Hepatic stellate cell (primary cell): ENCODE measurements around the gene SFRP2.

ENCODE experiments used
- DNase-seq: peaks from one replicate; pipeline ENCODE4 v3.0.0; 2011; ENCODE audit warnings: low spot score

Gene SFRP2, protein sequence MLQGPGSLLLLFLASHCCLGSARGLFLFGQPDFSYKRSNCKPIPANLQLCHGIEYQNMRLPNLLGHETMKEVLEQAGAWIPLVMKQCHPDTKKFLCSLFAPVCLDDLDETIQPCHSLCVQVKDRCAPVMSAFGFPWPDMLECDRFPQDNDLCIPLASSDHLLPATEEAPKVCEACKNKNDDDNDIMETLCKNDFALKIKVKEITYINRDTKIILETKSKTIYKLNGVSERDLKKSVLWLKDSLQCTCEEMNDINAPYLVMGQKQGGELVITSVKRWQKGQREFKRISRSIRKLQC

DNA sequence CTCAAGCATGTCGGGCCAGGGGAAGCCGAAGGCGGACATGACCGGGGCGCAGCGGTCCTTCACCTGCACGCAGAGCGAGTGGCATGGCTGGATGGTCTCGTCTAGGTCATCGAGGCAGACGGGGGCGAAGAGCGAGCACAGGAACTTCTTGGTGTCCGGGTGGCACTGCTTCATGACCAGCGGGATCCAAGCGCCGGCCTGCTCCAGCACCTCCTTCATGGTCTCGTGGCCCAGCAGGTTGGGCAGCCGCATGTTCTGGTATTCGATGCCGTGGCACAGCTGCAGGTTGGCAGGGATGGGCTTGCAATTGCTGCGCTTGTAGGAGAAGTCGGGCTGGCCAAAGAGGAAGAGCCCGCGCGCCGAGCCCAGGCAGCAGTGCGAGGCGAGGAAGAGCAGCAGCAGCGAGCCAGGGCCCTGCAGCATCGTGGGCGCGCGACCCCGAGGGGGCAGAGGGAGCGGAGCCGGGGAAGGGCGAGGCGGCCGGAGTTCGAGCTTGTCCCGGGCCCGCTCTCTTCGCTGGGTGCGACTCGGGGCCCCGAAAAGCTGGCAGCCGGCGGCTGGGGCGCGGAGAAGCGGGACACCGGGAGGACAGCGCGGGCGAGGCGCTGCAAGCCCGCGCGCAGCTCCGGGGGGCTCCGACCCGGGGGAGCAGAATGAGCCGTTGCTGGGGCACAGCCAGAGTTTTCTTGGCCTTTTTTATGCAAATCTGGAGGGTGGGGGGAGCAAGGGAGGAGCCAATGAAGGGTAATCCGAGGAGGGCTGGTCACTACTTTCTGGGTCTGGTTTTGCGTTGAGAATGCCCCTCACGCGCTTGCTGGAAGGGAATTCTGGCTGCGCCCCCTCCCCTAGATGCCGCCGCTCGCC is at the start of gene SFRP2:
Gene SFRP2, minus strand, starts transcription at position 671 of the 864 bp plus-strand sequence. Its CDS starts 248 bp downstream, at position 423.
- DNase-seq = no peak

DNA sequence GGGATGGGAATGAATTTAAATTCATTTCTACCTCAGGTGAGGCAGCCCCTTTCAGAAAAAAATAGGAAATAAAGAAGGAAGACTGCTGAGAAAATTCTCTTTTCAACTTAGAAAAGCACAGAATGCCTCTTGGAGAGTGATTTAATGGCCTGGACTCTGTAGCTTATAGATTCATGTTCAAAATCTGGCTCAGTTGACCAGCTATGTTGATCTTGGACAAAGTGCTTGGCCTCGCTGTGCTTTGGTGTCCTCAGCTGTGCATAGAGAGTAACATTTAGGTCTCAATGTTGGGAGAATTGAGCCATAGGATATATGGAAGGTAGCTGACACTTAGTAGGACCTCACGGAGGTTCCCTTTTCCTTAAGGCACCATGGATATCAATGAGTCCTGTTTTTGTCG is 49.7 kb upstream of the SFRP2 start:
- DNase-seq = no peak

DNA sequence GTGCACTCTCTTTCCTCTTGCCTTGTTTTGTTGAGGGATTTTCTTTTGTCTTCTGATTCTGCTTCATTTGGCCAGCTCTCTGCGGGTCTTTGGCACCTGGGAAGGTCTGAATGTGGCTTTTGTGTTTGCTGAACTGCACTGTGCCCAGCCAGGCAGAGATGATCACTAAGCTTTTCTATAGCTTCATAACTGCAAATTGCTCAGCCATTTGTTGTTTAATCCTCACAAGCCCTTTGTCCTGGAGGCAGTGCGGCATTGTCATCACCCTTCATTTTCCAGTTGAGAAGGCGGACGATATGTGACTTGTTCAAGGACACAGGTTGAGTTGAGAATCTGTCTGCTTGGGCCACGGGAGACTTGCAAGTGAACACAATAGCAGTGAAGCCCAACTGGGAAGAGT is 46.0 kb upstream of the SFRP2 start:
- no peak for DNase-seq

DNA sequence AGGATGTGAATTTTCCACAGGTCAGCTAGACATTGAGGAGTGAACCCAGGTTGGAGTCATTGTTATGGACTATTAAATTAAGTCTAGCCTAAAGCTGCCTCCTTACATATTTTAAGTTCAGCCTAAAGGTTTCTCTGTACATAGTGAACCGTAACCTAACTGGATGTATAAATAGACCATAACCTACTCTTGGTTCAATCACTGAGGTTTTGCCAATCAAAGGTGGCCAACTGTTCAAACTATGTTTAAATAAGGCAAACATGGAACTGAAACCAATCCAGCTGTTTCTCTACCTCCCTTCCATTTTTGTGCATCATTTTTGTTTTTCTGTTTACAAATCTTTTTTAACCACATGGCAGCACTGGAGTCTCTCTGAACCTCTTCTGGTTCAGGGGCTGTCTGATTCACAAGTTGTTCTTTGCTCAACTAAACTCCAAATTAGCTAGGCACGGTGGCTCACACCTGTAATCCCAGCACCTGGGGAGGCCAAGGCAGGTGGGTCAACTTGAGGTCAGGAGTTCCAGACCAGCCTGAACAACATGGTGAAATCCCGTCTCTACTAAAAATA is 43.9 kb upstream of the SFRP2 start:
- no peak for DNase-seq

DNA sequence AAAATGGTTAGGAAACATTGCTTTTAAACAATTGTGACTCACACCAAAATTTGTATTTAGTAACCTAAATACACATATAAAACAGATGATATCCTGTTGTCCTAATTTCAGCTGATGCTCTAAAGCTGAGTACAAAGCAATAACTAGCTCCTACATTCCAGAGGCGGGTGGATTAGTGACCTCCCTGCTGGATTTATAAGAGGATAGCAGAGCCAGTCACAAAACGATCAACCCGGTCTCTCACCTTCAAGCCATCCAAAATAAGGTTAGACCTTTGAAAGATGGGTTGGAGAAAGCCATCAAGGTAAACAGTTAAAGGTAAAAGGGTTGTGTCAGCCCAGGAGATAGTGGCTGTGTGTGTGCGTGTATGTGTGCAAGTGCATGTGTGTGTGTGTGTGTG is 43.2 kb upstream of the SFRP2 start:
- DNase-seq = no peak

DNA sequence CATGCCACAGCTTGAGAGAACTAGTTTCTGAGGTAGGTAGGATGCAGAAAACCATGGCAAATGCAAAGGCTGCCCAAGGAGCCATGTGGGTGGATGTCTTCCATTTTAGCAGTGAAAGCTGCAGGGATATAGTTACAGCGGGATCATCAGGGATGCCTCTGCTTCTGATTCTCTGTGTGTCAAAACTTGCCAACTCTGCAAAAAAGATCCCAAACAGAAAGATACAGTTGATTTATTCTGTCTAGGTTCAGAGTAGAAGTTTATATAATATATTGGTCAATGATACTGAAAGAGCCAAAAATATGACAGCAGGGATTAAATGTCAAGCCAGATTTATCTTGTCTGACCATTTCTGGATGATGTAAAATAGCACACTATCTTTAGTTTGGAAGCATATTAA is 42.4 kb upstream of the SFRP2 start:
- no peak for DNase-seq

DNA sequence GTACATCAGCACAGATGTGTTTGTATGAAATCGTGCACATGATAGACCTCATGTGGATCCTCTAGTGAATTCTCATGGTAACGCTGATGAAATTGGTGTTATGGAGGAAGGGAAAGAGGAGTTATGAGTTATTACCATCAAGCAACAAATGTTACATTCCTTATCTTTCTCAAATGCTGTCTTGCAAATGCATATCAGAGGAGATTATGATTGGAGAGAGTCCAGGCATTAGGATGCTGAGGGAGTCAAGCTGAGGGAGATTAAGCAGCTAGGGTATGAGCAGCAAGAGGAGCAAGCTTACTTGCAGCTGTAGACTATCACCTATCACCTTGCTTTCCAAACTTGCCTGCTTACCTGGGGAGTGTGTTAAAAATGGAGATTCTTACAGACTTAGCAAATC is 36.8 kb upstream of the SFRP2 start:
- DNase-seq = no peak

DNA sequence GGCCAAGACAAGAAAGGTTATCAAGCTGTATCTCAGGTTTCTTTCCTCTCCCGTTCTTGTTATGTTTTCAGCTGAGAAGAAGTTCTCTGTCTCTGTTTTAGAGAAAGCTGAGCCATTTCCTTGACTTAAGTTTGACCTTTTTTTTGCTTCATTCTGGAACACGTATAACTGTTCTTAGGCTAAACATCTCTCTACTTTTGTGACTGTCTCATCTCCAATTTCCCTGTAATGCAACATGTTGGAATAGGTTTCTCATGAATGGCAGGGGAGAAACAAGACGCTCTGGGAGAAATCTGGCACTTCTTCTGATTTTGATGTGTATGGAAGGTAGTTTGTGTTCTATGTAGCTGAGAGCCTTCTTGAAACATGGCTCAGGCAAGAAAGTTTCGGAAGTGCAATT is 36.2 kb upstream of the SFRP2 start:
- DNase-seq = no peak

DNA sequence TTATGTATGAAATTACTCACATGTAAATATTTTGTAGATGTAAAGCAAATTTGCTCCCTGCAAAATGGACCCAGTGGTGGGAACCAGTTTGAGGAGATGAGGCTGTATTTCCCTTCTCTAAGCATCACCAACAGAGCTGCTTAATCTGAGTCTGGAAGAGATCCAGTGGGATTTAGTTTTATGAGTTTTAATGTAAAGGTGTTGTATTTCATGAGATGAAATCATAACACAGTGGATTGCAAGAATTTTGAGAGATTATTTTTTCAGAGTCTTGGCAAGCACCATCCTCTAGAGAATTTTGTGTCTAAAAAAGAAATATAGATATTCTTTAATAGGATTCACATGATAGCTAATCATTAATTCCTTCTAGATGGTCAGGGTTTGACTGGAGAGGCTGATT is 35.6 kb upstream of the SFRP2 start:
- no peak for DNase-seq

DNA sequence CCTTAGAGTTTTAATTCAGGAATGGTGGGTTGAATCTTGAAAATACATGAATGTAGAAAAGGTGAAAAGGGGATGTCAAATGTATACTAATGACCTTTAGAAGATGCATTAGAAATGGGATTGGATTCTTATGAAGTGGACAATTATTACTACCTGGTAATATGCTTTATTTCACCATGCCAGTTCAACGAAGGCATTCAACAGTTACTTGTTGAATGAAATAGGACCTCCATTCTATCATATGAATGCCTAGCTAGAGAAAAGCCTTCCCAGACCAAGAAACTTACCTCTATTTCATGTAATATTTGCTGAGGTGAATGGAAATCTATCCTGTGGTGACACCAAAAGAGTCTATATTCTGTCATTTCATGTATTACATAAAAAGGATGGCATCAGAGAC is 34.6 kb upstream of the SFRP2 start:
- DNase-seq = no peak

DNA sequence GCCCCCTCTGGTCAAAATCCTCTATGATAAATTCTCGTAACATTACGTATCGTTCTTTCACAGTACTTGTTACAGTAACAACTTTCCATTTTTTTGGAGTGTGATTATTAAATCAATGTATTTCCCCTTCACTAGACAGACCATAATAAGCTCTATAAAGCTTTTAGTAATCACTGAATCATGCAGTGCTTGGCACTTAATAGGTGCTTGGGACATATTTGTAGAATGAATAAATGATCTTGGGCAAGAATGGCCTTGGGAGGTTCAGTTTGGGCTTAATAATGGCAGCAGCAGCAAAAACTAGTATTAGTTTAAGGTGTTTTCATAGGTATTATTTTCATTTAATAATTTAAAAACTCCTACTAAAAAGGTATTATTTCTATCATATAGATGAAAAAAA is 33.4 kb upstream of the SFRP2 start:
- DNase-seq = no peak

DNA sequence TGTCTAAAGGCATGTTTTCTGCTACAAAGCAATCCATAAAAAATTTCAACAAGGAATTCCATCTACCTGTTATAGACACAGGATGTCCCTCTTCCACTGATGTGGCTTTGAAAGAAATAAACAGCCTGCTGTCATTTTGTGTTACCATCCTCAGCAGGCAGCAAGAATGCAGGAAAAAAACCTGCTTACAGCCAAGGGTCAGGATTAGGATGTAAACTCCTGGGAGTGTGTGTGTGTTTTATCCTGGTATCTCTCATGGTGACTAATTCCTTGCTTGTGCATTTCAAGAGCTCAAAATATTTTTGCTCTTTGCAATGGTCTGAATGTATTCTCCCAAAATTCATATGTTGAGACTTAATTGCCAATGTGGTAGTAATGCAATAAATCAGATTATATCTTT is 28.6 kb upstream of the SFRP2 start:
- no peak for DNase-seq

DNA sequence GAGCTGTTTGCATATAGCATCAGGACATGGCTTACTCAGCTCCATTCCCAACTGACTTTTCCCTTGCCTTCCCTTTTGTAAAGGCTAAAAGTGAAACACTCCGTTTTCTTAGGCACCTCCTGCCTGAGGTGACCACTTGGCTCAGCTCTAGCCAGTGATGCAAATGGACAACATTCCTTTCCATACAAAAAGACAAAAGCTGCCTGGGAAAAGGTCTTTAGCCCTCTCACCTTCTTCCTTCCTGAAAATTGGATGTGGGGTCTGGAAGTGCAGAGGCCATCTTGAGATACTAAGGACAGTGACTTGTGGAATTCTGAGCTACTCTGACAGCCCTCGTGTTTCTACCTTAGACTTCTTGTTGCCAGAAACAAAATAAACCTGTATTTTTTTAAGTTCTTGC is 27.7 kb upstream of the SFRP2 start:
- no peak for DNase-seq

DNA sequence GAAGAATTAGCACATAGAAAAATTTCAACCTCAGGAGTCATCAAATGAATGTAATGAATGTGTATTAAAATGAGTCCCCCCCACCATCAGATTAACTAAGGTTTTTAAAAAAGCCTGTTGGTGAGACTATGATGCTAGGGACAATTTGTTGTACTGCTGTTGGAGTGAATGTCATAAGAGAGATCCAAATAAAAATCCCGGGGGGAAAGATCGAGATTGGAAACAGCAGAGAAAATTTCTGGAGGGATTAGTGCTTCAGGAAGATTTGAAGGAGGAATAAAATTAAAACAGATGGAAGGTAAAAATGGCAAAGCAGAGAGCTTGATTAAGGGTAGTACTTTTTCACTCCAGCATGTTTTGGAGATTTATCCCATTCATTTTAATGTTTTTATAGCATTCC is 25.9 kb upstream of the SFRP2 start:
- DNase-seq = no peak

DNA sequence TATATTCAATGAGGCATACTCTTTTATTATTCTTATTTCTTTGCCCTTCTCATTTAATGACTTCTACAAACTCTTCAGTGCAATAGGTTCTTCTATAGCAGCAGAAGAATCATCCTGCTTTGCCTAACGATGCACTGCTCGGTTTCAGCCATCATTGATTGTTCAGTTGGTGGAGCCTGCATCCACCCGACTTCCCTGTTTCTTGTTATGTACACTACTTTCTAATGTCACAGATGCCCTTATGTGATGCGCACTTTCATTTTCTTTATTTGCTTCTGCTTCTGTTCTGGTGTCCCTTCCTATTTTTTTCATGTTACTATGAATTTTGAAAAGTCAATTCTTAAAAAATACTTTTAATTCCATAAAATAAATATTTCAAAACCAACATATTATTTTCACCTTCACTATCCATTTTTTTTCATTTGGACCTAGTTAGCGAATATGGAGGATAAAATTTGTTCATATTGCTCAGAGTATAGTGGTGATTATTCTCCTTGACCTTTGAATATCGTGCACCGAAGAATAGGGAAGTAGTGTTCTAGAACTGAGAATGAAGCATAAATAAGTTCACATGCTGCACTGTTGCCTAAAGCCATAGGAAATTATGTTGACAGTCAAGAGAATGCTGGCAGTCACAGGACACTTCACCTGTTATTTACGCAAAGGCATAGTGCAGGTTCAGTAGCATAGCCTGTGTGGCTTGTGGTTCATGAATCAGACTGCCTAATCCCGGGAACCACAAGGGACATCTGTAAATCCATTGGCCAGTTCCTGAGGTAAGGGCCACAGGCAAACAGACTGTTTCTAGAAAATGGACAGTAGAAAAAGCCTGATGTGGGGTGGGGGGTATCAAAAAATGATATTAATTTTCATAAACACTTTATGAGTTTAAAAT is 21.3 kb upstream of the SFRP2 start:
- no peak for DNase-seq

DNA sequence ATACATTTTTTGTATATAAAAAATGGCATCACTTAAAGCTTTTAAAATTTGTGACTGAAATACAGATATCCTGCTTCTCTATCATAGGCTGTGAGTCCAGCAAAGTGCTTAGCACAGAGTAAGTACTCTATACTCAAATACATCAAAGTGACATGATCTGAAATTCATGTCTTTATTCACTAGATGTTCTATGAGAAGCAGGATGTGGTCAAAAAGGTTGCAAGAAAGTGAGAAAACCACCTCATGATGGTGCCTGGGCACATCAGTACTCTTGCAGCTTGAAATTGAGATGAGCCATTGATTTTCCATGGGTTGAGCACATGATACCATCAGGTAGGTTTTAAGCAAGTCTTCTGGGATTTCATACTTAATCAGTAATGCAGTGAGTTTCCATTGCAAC is 20.4 kb upstream of the SFRP2 start:
- no peak for DNase-seq

DNA sequence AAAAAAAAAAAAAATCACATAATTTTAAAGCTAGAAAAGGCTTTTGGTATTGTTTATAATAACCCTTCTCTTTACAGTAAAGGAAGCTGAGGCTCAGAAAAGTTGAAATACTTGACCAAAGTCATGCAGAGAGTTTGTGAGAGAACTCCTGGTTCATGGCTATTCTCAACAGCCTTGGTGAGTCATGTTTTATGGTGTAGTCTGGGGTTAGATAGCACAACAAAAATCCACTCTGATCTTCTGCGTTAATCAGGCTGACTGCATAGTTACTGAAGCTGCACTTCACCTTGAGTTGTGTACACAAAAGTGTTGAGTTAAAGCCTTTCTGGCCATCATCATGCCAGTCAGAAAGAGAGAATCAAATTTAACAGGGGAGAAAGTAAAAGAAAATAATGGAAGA is 19.3 kb upstream of the SFRP2 start:
- no peak for DNase-seq

DNA sequence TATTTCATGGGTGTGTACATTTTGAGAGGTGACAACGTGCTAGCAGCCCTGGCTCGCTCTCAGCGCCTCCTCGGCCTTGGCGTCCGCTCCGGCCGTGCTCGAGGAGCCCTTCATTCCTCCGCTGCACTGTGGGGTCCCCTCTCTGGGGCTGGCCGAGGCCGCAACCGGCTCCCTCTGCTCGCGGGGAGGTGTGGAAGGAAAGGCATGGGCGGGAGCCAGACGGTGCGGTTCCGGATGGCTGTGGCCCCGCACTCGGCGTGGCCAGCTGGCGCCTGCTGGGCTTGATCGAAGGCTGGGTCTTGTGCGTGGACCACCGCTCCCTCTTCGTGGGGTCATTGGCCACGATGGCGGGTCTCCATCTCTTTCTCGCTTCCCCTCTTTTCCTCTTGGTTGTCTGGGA is 17.2 kb upstream of the SFRP2 start:
- no peak for DNase-seq

DNA sequence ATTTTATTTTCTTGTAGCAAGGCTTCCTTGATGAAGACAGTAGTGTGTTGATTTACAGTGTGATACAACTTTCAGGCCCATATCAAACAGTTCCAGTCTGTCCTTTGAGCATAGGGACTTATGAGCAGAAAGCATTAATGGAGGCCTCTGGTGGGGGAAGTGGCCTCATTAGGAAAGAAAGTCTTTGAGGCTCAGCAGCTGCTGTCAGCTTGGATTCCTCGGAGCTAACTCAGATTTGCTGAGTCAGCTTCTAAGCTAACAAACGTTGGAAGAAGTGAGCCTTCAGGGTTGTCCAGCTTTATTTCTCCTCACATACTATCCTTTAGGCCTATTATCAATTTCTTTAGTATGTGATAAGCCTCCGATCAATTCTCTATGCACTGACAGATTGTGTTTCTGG is 15.8 kb upstream of the SFRP2 start:
- DNase-seq = no peak

DNA sequence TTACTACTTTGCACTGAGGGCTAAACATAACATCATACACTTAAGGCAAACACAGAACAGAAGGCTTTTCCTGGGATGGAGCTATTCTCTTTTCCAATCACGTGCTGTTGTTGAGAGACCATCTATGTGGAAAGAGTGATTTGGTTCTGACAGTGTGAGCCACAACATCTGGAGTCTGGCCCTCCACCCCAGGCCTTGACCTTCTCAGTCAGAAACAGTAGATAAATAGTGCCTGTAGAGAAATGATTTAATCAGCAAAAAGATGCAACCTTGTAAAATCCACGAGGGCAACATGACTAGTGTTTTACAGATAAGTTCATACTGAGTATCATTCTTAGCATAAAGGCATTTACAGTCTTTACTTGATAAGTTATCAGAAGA is 10.8 kb upstream of the SFRP2 start:
- DNase-seq = no peak

DNA sequence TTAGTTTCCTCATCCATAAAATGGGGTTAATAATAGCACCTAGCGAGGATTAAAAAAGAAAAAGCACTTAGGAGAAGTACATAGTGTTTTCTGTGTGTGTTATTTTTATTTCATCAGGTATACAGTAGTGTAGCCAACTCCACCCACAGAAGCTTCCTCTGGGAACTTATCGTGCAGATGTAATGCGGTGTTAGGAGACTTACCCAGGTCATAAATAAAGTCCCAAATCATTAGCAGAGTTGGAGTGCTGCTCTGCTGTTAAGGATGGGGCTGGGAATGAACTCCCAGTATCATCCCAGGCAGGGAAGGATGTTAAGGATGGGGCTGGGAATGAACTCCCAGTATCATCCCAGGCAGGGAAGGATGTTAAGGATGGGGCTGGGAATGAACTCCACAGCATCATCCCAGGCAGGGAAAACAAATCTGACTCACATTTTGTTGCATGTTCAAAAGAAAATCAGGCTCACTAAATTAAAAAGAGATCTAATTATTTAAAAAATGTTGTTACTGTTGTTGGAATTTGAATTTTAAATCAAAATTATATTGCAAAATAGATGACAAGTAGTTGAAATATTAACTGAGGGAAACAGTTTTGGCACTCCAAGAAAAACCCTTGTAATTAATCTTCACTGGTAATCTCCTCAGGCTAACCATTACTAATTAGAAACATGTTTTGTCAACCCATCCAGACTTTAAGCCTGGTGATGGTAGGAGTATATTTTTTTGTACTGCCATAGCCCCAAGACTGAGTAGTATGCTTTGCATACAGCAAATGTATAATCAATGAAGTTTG is 10.2 kb upstream of the SFRP2 start:
- DNase-seq = no peak

DNA sequence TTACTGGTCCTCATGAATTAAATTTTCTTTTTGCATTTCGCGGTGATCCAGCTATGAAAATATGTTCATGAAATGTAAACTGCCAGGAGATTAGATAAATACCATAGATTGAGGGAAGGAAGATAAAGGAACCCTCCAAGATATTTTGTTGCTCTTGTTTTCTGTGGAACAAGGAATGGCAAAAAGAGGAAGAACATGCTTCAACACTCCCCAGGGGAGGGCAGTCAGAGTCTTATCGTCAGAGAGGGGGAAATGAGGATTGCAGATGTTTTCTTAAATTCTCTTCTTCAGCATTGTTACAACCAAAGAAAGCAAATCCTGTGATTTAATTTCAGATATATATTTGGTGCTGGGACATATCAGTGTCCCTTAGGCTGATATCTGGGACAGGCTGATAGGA is 9.5 kb upstream of the SFRP2 start:
- no peak for DNase-seq
